GM21515 (cell line): ENCODE results near the gene RET.

ENCODE experiments used
- ATAC-seq: cut with Tn5 transposase; IDR thresholded peaks from one replicate; pipeline ENCODE4 v1.9.1; 2021; ENCODE audit not compliant: unreplicated experiment

RET gene

GRCh38 chr10:43061760-43062159 is 15.1 kb upstream of the RET start:
- no peak for ATAC-seq

GRCh38 chr10:43062402-43063160 is 14.3 kb upstream of the RET start:
- ATAC-seq: no peak

GRCh38 chr10:43064331-43065075 is 12.4 kb upstream of the RET start:
- ATAC-seq: no peak

- no peak for ATAC-seq
Observed at GRCh38 chr10:43065234-43065633, 11.6 kb upstream of the RET start.

- no peak for ATAC-seq
Observed at GRCh38 chr10:43065761-43066160, 11.1 kb upstream of the RET start.

- no peak for ATAC-seq
Observed at GRCh38 chr10:43066481-43066880, 10.4 kb upstream of the RET start.

- ATAC-seq: no peak
Observed at GRCh38 chr10:43067391-43068135, 9.3 kb upstream of the RET start.

GRCh38 chr10:43068136-43068395 is 8.8 kb upstream of the RET start:
- ATAC-seq: no peak

GRCh38 chr10:43068471-43069210 is 8.2 kb upstream of the RET start:
- no peak for ATAC-seq

- no peak for ATAC-seq
Observed at GRCh38 chr10:43069211-43069515, 7.7 kb upstream of the RET start.

GRCh38 chr10:43069579-43069978 is 7.3 kb upstream of the RET start:
- ATAC-seq: no peak

- no peak for ATAC-seq
Observed at GRCh38 chr10:43070121-43071085, 6.5 kb upstream of the RET start.

GRCh38 chr10:43071865-43072650 is 4.8 kb upstream of the RET start:
- no peak for ATAC-seq

- no peak for ATAC-seq
Observed at GRCh38 chr10:43073191-43073590, 3.7 kb upstream of the RET start.

- no peak for ATAC-seq
Observed at GRCh38 chr10:43073721-43074120, 3.1 kb upstream of the RET start.

GRCh38 chr10:43074409-43074808 is 2.5 kb upstream of the RET start:
- no peak for ATAC-seq

GRCh38 chr10:43074827-43075611 is 1.9 kb upstream of the RET start:
- no peak for ATAC-seq

GRCh38 chr10:43075612-43076003 is 1.3 kb upstream of the RET start:
- ATAC-seq: no peak

GRCh38 chr10:43076311-43076875 is 476 bp upstream of the RET start:
- ATAC-seq: no peak
